Endodermal cell (in vitro differentiated cells): Measurements from ENCODE around the gene KLHDC8B. TPM values are rescaled to one million over a fixed set of nuclear protein-coding genes. Genes with fewer than 3 reads are reported as not detected.

ENCODE experiments used
- DNase-seq: peaks from one replicate; pipeline ENCODE4 v3.0.0-alpha.2; 2017
- H3K27ac ChIP-seq: 2 replicates; pipeline ENCODE4 v1.5.1; 2013; ENCODE audit warnings: mild to moderate bottlenecking, low read depth, low read length, moderate library complexity
- H3K27me3 ChIP-seq: 2 replicates; pipeline ENCODE4 v1.6.1; 2013; ENCODE audit warnings: mild to moderate bottlenecking, low read length, moderate library complexity; ENCODE audit not compliant: insufficient read depth, control insufficient read depth, poor library complexity, severe bottlenecking
- H3K36me3 ChIP-seq: 2 replicates; pipeline ENCODE4 v1.7.0; 2013; ENCODE audit warnings: mild to moderate bottlenecking, low read length, moderate library complexity; ENCODE audit not compliant: control insufficient read depth, insufficient read depth
- H3K4me1 ChIP-seq: one replicate; pipeline ENCODE4 v1.7.0; 2013; ENCODE audit warnings: low read length; ENCODE audit not compliant: control insufficient read depth, insufficient read depth
- H3K4me3 ChIP-seq: 2 replicates; pipeline ENCODE4 v1.5.1; 2013; ENCODE audit warnings: mild to moderate bottlenecking, low read length, moderate library complexity
- H3K9ac ChIP-seq: 2 replicates; pipeline ENCODE4 v1.6.1; 2013; ENCODE audit warnings: mild to moderate bottlenecking, low read length, moderate library complexity; ENCODE audit not compliant: poor library complexity, severe bottlenecking; ENCODE audit errors: extremely low read depth
- H3K9me3 ChIP-seq: 2 replicates; pipeline ENCODE4 v1.6.1; 2013; ENCODE audit warnings: mild to moderate bottlenecking, low read length, moderate library complexity; ENCODE audit not compliant: control insufficient read depth
- H3K27ac Mint-ChIP-seq: 2 replicates; pipeline ENCODE4 v1.8.0; 2020; ENCODE audit warnings: mixed read lengths
- H3K27me3 Mint-ChIP-seq: 2 replicates; pipeline ENCODE4 v1.8.0; 2021; ENCODE audit warnings: mild to moderate bottlenecking, mixed read lengths; ENCODE audit not compliant: insufficient read depth
- H3K36me3 Mint-ChIP-seq: 2 replicates; pipeline ENCODE4 v1.8.0; 2020; ENCODE audit warnings: low read depth, mixed read lengths
- H3K4me1 Mint-ChIP-seq: 2 replicates; pipeline ENCODE4 v1.8.0; 2020; ENCODE audit warnings: mixed read lengths
- H3K4me3 Mint-ChIP-seq: 2 replicates; pipeline ENCODE4 v1.8.0; 2020; ENCODE audit warnings: mild to moderate bottlenecking, moderate library complexity, mixed read lengths
- H3K9me3 Mint-ChIP-seq: 2 replicates; pipeline ENCODE4 v1.8.0; 2020; ENCODE audit warnings: mild to moderate bottlenecking, mixed read lengths
- WGBS, 2 experiments: methylation state at CpG; one replicate each; pipeline versions ENCODE4 v1.1.5 to v1.1.7; 2013; ENCODE audit warnings: missing lambda C conversion rate in 2 of 2, mixed read lengths in 1 of 2; ENCODE audit not compliant: insufficient coverage in 1 of 2, insufficient read length in 1 of 2; 5-methylcytosine and 5-hydroxymethylcytosine counted together
- total RNA-seq, 2 donors: library from RNA; stranded (reverse); fragmentation: NEBNext Ultra II Directional in 1 of 2; extraction: Animal tissue kit (Norgen Biotek cat#: 25700) in 1 of 2; gene quantifications; 2 replicates in 1 of 2; 3 replicates in 1 of 2; pipeline ENCODE4 v1.2.1, GENCODE V29; 2021
- TF ChIP-seq, protein P1 (sequence below): fragments of 200-600 bp; sonication (generic); conservative IDR thresholded peaks from 2 replicates; pipeline ENCODE4 v1.5.0; 2021; ENCODE audit warnings: antibody characterized with exemption, mild to moderate bottlenecking

KLHDC8B gene
- total RNA-seq, 2 donors from 2014 or later: 33.5 to 36.1 TPM

DNA sequence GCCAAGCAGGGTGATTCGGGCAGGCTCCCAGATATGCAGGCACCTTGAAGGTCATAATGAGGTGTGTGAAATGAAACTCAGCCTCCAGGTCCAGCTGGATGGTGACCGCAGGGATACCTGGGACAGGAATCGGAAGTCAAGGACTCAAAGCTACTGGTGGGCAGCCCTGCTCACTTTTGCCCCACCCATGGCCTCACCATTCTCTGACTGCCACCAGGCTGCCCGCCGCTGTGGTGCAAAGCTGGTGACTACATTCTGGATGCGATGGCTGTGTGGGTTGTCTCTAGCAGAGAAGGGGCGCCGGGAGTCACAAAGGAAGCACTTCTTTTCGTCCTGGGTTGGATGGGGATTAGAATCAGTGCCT, 39.3 kb upstream of the KLHDC8B start:
- Mint-ChIP-seq H3K36me3 (peaks cover 3% of the 10 kb centered on the region), H3K9me3 (no peaks in the 10 kb centered on the region), H3K27ac (no peak overlapping the region), H3K4me3 (peak overlapping the region; percentile 78), H3K4me1 (no peaks in the 10 kb centered on the region), H3K27me3 (no peaks in the 10 kb centered on the region)
- peaks cover 7% of the 10 kb centered on the region for H3K36me3 ChIP-seq
- H3K27me3 ChIP-seq: no peaks in the 10 kb centered on the region
- peak overlapping the region; percentile 50 for H3K9ac ChIP-seq
- TF ChIP-seq, protein P1, sequence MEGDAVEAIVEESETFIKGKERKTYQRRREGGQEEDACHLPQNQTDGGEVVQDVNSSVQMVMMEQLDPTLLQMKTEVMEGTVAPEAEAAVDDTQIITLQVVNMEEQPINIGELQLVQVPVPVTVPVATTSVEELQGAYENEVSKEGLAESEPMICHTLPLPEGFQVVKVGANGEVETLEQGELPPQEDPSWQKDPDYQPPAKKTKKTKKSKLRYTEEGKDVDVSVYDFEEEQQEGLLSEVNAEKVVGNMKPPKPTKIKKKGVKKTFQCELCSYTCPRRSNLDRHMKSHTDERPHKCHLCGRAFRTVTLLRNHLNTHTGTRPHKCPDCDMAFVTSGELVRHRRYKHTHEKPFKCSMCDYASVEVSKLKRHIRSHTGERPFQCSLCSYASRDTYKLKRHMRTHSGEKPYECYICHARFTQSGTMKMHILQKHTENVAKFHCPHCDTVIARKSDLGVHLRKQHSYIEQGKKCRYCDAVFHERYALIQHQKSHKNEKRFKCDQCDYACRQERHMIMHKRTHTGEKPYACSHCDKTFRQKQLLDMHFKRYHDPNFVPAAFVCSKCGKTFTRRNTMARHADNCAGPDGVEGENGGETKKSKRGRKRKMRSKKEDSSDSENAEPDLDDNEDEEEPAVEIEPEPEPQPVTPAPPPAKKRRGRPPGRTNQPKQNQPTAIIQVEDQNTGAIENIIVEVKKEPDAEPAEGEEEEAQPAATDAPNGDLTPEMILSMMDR: no peak
- no peak for DNase-seq
- WGBS, 2 experiments: 69 to 96% methylated on average over 4 to 9 of the region's 9 CpGs
- H3K9me3 ChIP-seq: no peaks in the 10 kb centered on the region
- H3K4me3 ChIP-seq: peak overlapping the region; percentile 91
- peak overlapping the region; percentile 42 for H3K27ac ChIP-seq
- H3K4me1 ChIP-seq: peaks cover 5% of the 10 kb centered on the region

DNA sequence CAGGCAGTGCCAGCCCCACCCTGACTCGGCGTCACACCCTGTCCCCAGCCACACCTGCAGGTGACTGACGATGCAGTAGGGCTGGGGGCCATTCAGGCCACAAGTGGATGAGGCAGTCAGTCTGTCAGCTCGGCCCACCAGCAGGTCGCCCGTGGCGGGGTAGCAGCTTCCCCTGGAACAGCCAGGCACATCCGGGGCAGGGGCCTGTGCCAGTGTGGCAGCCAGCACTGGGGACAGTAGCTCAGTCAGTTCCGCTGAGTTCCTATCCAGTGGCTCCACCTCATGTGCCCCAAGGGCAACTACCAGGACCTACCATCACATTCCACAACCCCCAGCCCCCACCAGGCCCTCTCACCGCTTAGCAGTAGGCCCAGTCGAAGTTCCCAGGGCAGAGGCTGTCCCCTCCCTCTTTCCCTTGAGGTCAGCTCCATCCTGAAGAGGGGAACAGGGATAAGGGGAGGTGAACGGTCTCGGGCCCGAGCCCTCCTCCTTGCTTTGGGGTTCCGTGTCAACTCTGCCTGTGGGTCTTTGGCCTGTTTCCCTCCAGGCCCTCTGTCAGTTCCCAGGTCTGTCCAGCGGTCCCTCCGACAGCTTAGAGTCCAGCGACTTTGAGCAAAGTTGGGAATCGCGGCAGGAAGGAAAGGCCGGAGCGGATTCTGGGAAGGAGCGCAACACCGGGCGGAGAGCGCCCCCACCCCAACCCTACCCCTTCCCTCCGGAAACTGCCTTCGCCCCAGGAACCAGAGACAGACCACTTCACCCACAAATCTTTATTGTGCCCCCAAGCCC, 38.8 kb upstream of the KLHDC8B start, which contains the start of gene LAMB2:
TSS of gene LAMB2 (minus strand) at position 614 of the 789 bp plus-strand sequence. CDS start at position 431, 183 bp downstream.
- Mint-ChIP-seq H3K4me3 (peak within 1 kb of the TSS; percentile 78), H3K4me1 (no peaks in the 10 kb centered on the region), H3K27me3 (peaks cover 3% of the 10 kb centered on the region), H3K9me3 (no peaks in the 10 kb centered on the region), H3K36me3 (peaks cover 3% of the 10 kb centered on the region), H3K27ac (peak within 1 kb of the TSS; percentile 83)
- Histone ChIP-seq H3K4me3 (peak within 1 kb of the TSS; percentile 91), H3K9me3 (no peaks in the 10 kb centered on the region), H3K4me1 (peaks cover 5% of the 10 kb centered on the region), H3K27me3 (no peaks in the 10 kb centered on the region), H3K36me3 (peaks cover 7% of the 10 kb centered on the region), H3K9ac (peak within 1 kb of the TSS; percentile 50), H3K27ac (peak within 1 kb of the TSS; percentile 78)
- TF ChIP-seq, protein P1: no peak
- peak; percentile 94 for DNase-seq
- WGBS, 2 experiments: 9 to 11% methylated on average over 15 to 28 of the region's 28 CpGs

DNA sequence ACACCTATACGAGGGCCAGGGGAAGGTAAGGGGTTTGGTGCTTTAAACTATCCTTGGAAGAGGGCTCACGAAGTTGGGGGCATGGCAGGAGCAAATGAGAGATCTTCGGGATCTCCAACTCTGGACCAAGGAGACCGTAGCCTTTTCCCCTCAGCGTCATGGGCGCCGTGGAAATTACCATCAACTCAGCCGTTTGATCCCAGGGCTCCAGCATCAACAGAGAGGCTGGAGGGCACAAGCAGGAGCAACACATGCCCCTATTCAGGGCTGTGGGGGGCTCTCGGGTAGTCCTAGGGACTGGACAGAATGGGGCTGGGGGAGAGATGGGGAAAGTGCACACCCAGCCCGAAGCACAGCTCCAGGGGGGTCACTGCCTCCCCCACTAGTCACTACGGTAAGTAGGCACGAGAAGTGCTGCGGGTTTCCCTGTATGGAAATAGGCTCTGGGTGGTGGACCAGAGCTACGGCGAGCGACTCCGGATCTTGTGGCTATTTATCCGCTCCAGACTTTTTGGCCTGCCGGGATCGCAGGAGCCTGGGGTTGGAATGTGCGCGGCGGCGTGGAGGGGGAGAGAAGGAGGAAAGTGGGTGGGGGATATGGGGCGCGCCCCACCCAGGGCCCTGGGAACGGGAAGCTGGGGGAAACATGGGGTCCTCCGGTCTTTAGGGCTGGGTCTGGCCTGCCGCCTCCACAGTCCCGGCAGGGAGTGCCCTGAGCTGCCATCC, 38.0 kb upstream of the KLHDC8B start:
- peaks cover 1% of the 10 kb centered on the region for H3K36me3 ChIP-seq
- H3K27me3 ChIP-seq: no peaks in the 10 kb centered on the region
- peak; percentile 92 for DNase-seq
- WGBS, 2 experiments: 1 to 3% methylated on average over 5 to 30 of the region's 30 CpGs
- Mint-ChIP-seq H3K36me3 (no peaks in the 10 kb centered on the region), H3K27ac (peak overlapping the region; percentile 83), H3K27me3 (peaks cover 9% of the 10 kb centered on the region), H3K9me3 (no peaks in the 10 kb centered on the region), H3K4me1 (no peaks in the 10 kb centered on the region), H3K4me3 (peak overlapping the region; percentile 78)
- peak overlapping the region; percentile 91 for H3K4me3 ChIP-seq
- TF ChIP-seq, protein P1: peak; percentile 7
- no peaks in the 10 kb centered on the region for H3K9me3 ChIP-seq
- peaks cover 5% of the 10 kb centered on the region for H3K4me1 ChIP-seq
- peak overlapping the region; percentile 50 for H3K9ac ChIP-seq
- peak overlapping the region; percentile 24 for H3K27ac ChIP-seq
